Calu3 (cell line): ENCODE results near the gene PPP2CA. TPM values are rescaled to one million over a fixed set of nuclear protein-coding genes. Genes with fewer than 3 reads are reported as not detected.

ENCODE experiments used
- BruUV-seq: library from RNA; stranded (reverse); fragments of 400-500 nt; replicated peaks from 2 replicates; lab custom pipeline; 2021; lab: Mats Ljungman, UMichigan
- CTCF ChIA-PET: fragments of 300-600 bp; sonication (Branson Sonifier 250); formaldehyde crosslinking; loops from one replicate; lab custom pipeline; 2022; ENCODE audit warnings: antibody characterized with exemption; lab: Charles Lee
- DNase-seq: peaks from one replicate; pipeline ENCODE4 v3.0.0; 2022
- H3K27ac Mint-ChIP-seq: one replicate; pipeline ENCODE4 v1.8.0; 2022; ENCODE audit warnings: mixed read lengths; ENCODE audit not compliant: unreplicated experiment
- H3K27me3 Mint-ChIP-seq: one replicate; pipeline ENCODE4 v1.8.0; 2022; ENCODE audit warnings: mixed read lengths; ENCODE audit not compliant: unreplicated experiment
- H3K36me3 Mint-ChIP-seq: one replicate; pipeline ENCODE4 v1.8.0; 2022; ENCODE audit warnings: mild to moderate bottlenecking, moderate library complexity, mixed read lengths; ENCODE audit not compliant: insufficient read depth, unreplicated experiment
- H3K4me1 Mint-ChIP-seq: one replicate; pipeline ENCODE4 v1.8.0; 2022; ENCODE audit warnings: mild to moderate bottlenecking, low read depth, mixed read lengths; ENCODE audit not compliant: unreplicated experiment
- H3K4me3 Mint-ChIP-seq: one replicate; pipeline ENCODE4 v1.8.0; 2022; ENCODE audit warnings: mild to moderate bottlenecking, low read depth, moderate library complexity, mixed read lengths; ENCODE audit not compliant: unreplicated experiment
- H3K9me3 Mint-ChIP-seq: one replicate; pipeline ENCODE4 v1.8.0; 2022; ENCODE audit warnings: low read depth, mixed read lengths; ENCODE audit not compliant: unreplicated experiment
- intact Hi-C: fragments of 100-400 bp; cut with micrococcal nuclease; formaldehyde crosslinking; loops from one replicate; pipeline ENCODE4 v1.10.0; 2022; ENCODE audit not compliant: unreplicated experiment
- total RNA-seq: library from RNA; stranded (reverse); gene quantifications from 2 replicates; pipeline ENCODE4 v1.2.3, GENCODE V29; 2022
- TF ChIP-seq, protein P1 (sequence below): fragments of 200-600 bp; IDR thresholded peaks from one replicate; pipeline ENCODE4 v1.8.0; 2022; ENCODE audit warnings: antibody characterized with exemption; ENCODE audit not compliant: unreplicated experiment

The PPP2CA gene
- total RNA-seq, 1 experiment from 2014 or later: 260 TPM

DNA sequence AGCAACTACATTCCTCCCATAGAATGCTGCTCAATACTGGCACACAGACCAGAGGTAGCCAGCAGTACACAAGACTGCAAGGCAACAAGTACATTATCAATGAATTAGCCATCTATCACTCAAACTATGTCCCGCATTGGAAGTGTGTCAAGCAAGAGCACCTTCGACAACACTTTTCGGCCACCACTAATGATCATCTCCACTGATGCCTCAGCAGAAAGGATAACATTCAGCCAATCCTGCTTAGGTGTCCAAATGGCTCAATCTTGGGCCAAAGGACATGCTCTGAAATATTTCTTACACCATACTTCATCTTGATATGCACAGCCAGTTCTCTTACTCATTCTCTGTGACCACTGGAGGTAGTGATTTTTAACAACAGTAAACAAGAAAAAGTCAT lies 74.2 kb downstream of the PPP2CA start:
- CTCF ChIA-PET: no interaction called here
- intact Hi-C loops: no loop called here
- H3K4me3 Mint-ChIP-seq: no peak overlapping the region
- no peaks in the 10 kb centered on the region for H3K27me3 Mint-ChIP-seq
- H3K4me1 Mint-ChIP-seq: peaks cover 63% of the 10 kb centered on the region
- H3K27ac Mint-ChIP-seq: no peak overlapping the region
- peaks cover 62% of the 10 kb centered on the region for H3K36me3 Mint-ChIP-seq
- no peak for DNase-seq
- TF ChIP-seq, protein P1, sequence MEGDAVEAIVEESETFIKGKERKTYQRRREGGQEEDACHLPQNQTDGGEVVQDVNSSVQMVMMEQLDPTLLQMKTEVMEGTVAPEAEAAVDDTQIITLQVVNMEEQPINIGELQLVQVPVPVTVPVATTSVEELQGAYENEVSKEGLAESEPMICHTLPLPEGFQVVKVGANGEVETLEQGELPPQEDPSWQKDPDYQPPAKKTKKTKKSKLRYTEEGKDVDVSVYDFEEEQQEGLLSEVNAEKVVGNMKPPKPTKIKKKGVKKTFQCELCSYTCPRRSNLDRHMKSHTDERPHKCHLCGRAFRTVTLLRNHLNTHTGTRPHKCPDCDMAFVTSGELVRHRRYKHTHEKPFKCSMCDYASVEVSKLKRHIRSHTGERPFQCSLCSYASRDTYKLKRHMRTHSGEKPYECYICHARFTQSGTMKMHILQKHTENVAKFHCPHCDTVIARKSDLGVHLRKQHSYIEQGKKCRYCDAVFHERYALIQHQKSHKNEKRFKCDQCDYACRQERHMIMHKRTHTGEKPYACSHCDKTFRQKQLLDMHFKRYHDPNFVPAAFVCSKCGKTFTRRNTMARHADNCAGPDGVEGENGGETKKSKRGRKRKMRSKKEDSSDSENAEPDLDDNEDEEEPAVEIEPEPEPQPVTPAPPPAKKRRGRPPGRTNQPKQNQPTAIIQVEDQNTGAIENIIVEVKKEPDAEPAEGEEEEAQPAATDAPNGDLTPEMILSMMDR: no peak
- no peaks in the 10 kb centered on the region for H3K9me3 Mint-ChIP-seq
- BruUV-seq: no TSS peak

DNA sequence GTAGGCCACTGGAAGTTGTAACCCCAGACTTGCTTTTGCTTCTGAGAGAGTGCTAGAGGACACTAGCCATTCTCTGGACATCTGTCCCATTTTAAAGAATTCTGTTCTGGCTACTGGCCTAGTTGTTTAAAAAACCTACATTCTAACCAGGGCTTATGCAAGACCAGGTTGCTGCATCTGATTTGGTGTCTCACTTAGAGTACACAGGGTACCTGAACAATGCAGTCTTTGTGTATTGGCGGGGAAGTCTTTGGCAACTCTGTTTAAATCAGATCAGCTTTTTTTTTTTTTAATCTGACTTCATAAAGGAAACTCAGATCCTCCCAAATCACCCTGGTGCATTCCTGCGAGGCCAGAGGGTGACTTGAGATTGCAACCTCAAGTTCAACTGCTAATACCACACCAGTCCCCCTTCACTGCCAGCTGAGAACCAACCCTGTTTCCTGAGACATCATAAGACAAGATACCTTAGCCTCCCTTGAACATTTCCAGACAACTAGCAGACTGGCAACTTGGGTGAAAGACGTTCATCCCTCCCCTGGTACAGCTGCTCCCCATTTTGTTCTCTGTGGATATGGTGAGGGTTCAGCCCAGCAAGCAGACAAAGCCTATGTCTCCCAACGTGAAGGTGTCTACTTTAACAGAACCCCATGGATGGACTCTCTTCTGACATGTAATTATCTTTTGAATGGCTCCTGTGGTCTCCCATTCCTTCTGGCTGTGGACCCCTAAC lies 76.1 kb downstream of the PPP2CA start:
- H3K27ac Mint-ChIP-seq: peak overlapping the region; percentile 84
- H3K9me3 Mint-ChIP-seq: no peaks in the 10 kb centered on the region
- intact Hi-C loops: no loop called here
- H3K4me1 Mint-ChIP-seq: peaks cover 61% of the 10 kb centered on the region
- H3K36me3 Mint-ChIP-seq: peaks cover 63% of the 10 kb centered on the region
- no peaks in the 10 kb centered on the region for H3K27me3 Mint-ChIP-seq
- CTCF ChIA-PET: interaction anchor here (0.6 to 2.2 kb wide), 16 partner anchors 9 to 617 kb away, joined by 3 to 17 read pairs (median 4); no protein-coding TSS in a partner anchor
- H3K4me3 Mint-ChIP-seq: peak overlapping the region; percentile 7
- no TSS peak for BruUV-seq
- DNase-seq: peak; percentile 74
- TF ChIP-seq, protein P1: no peak

GRCh38 chr5:134148986-134149539 lies 76.8 kb downstream of the PPP2CA start:
- Mint-ChIP-seq H3K27ac (peak overlapping the region; percentile 84), H3K36me3 (peaks cover 65% of the 10 kb centered on the region), H3K27me3 (no peaks in the 10 kb centered on the region), H3K4me1 (peaks cover 56% of the 10 kb centered on the region), H3K4me3 (peak overlapping the region; percentile 7), H3K9me3 (no peaks in the 10 kb centered on the region)
- CTCF ChIA-PET: interaction anchor here (0.6 to 2.2 kb wide), 16 partner anchors 8 to 617 kb away, joined by 3 to 17 read pairs (median 4); no protein-coding TSS in a partner anchor
- TF ChIP-seq, protein P1: no peak
- no peak for DNase-seq
- no TSS peak for BruUV-seq
- intact Hi-C loops: no loop called here

- Mint-ChIP-seq H3K27me3 (no peaks in the 10 kb centered on the region), H3K4me3 (no peak overlapping the region), H3K9me3 (no peaks in the 10 kb centered on the region), H3K27ac (peak overlapping the region; percentile 84), H3K36me3 (peaks cover 72% of the 10 kb centered on the region), H3K4me1 (peaks cover 56% of the 10 kb centered on the region)
- TF ChIP-seq, protein P1: no peak
- CTCF ChIA-PET: interaction anchor here (1.5 kb wide), 1 partner anchor 109 kb away, joined by 5 read pairs; no protein-coding TSS in a partner anchor
- DNase-seq: no peak
- no TSS peak for BruUV-seq
- intact Hi-C loops: no loop called here
Measured at GRCh38 chr5:134148316-134148715, 77.6 kb downstream of the PPP2CA start.
